ENCODE results near the gene SLC9A9. TPM values are rescaled to one million over a fixed set of nuclear protein-coding genes. Genes with fewer than 3 reads are reported as not detected.

Gene SLC9A9
- total and polyA plus RNA-seq, 2 experiments from 2014 or later = 2.2 to 6.8 TPM

DNA sequence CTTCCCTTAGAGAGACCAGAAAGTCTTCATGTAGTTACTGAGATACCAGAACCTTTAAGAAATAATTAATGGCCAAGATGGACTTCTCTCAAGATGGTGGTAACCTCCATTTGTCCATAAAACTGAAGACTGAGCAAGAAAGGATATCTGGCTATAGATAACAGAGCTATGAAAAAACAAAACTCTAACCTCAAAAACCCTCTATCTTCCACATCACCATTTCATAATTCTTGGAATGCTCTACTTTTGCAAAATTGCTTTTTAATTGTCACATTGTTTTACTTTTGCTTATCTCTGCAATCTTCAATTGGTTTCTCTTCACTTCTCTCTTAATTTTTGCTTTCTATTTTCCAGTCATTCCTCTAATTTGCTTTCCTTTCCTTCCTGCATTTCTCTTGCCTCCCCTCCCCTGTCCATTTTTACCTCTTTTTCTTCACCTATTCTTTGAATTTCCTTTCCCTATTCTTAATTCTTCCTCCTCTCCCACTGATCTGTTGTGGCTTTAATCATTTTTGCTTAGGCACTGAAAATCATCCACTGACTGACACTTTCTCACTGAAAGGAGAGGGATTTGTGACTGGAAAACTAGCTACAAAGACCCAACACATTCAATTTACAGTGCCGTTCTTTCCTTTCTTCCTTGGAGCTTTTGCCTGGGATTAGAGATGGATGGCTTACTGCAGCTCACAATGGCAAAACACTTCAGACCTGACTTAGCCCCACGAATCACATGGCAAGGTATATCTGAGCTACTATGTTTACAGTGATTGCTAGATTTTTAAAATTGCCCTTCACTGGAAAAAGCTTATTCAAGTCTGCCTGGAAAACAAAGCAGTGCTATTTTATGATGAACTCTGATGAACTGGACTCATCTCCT lies 485.9 kb downstream of the SLC9A9 start:
- TF ChIP-seq, protein P1, sequence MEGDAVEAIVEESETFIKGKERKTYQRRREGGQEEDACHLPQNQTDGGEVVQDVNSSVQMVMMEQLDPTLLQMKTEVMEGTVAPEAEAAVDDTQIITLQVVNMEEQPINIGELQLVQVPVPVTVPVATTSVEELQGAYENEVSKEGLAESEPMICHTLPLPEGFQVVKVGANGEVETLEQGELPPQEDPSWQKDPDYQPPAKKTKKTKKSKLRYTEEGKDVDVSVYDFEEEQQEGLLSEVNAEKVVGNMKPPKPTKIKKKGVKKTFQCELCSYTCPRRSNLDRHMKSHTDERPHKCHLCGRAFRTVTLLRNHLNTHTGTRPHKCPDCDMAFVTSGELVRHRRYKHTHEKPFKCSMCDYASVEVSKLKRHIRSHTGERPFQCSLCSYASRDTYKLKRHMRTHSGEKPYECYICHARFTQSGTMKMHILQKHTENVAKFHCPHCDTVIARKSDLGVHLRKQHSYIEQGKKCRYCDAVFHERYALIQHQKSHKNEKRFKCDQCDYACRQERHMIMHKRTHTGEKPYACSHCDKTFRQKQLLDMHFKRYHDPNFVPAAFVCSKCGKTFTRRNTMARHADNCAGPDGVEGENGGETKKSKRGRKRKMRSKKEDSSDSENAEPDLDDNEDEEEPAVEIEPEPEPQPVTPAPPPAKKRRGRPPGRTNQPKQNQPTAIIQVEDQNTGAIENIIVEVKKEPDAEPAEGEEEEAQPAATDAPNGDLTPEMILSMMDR (IDR thresholded peaks at IDR 0.05; ENCODE audit: poor library complexity) = no peak
- TF ChIP-seq EZH2phosphoT487 (IDR thresholded peaks at IDR 0.05; ENCODE audit: low read depth, severe bottlenecking, unreplicated experiment) (no peak), EZH2 (IDR thresholded peaks at IDR 0.05; ENCODE audit: borderline replicate concordance) (no peak)
- Histone ChIP-seq H3K27me3 (no peaks in the 10 kb centered on the region), H2AFZ (no peak overlapping the region), H3K4me3 (no peak overlapping the region), H3K27ac (no peak overlapping the region), H3K4me2 (no peak overlapping the region), H3K9me2 (replicated peaks; ENCODE audit: insufficient read depth) (no peaks in the 10 kb centered on the region), H4K20me1 (ENCODE audit: insufficient read depth, poor library complexity, severe bottlenecking) (no peaks in the 10 kb centered on the region), H3K4me1 (ENCODE audit: insufficient read depth) (no peaks in the 10 kb centered on the region), H3K9me3 (ENCODE audit: low read depth) (no peaks in the 10 kb centered on the region), H3K36me3 (replicated peaks; ENCODE audit: insufficient read depth, low read depth) (no peaks in the 10 kb centered on the region), H3K79me2 (no peaks in the 10 kb centered on the region)
- DNase-seq (ENCODE audit: low spot score) = no peak
- WGBS (ENCODE audit: low lambda C conversion rate, missing lambda C conversion rate) = 84% methylated on average over 2 of the region's 2 CpGs

GRCh38 chr3:143361589-143361988 lies 486.7 kb downstream of the SLC9A9 start:
- Histone ChIP-seq H2AFZ (no peak overlapping the region), H3K9me3 (ENCODE audit: low read depth) (no peaks in the 10 kb centered on the region), H3K36me3 (replicated peaks; ENCODE audit: insufficient read depth, low read depth) (no peaks in the 10 kb centered on the region), H3K27ac (no peak overlapping the region), H3K79me2 (no peaks in the 10 kb centered on the region), H4K20me1 (ENCODE audit: insufficient read depth, poor library complexity, severe bottlenecking) (no peaks in the 10 kb centered on the region), H3K4me3 (no peak overlapping the region), H3K27me3 (no peaks in the 10 kb centered on the region), H3K4me1 (ENCODE audit: insufficient read depth) (no peaks in the 10 kb centered on the region), H3K4me2 (no peak overlapping the region), H3K9me2 (replicated peaks; ENCODE audit: insufficient read depth) (no peaks in the 10 kb centered on the region)
- DNase-seq (ENCODE audit: low spot score) = no peak
- whole genome bisulfite sequencing (ENCODE audit: low lambda C conversion rate, missing lambda C conversion rate) = 95% methylated on average over 2 of the region's 2 CpGs
- TF ChIP-seq EZH2 (IDR thresholded peaks at IDR 0.05; ENCODE audit: borderline replicate concordance) (no peak), EZH2phosphoT487 (IDR thresholded peaks at IDR 0.05; ENCODE audit: low read depth, severe bottlenecking, unreplicated experiment) (no peak)
- TF ChIP-seq, protein P1 (IDR thresholded peaks at IDR 0.05; ENCODE audit: poor library complexity) = no peak

DNA sequence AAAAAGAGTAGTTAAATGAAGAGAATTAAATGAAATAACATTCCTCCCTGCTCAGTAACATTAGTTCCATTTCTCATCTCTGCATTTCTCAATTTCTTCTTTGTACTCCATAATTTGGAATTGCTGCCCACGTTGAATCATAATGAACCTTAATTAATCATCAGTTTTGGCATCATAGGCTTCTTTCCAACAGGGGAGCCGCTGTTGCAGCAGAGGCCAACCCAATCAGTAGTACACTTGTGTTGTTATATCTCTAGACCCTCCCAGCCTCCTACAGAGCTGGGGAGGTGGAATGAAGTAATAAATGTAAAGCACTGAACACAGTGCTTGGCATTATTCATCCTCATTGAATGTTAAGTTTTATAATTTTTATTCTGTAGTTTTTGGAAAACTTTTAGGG lies 488.0 kb downstream of the SLC9A9 start:
- Histone ChIP-seq H3K4me1 (ENCODE audit: insufficient read depth) (no peaks in the 10 kb centered on the region), H3K9me2 (replicated peaks; ENCODE audit: insufficient read depth) (no peaks in the 10 kb centered on the region), H3K36me3 (replicated peaks; ENCODE audit: insufficient read depth, low read depth) (no peaks in the 10 kb centered on the region), H3K27ac (no peak overlapping the region), H3K4me2 (no peak overlapping the region), H3K4me3 (no peak overlapping the region), H2AFZ (no peak overlapping the region), H4K20me1 (ENCODE audit: insufficient read depth, poor library complexity, severe bottlenecking) (no peaks in the 10 kb centered on the region), H3K27me3 (no peaks in the 10 kb centered on the region), H3K79me2 (no peaks in the 10 kb centered on the region), H3K9me3 (ENCODE audit: low read depth) (no peaks in the 10 kb centered on the region)
- no peak for DNase-seq (ENCODE audit: low spot score)
- 89% methylated on average over 2 of the region's 2 CpGs for WGBS (ENCODE audit: low lambda C conversion rate, missing lambda C conversion rate)
- TF ChIP-seq, protein P1 (IDR thresholded peaks at IDR 0.05; ENCODE audit: poor library complexity) = no peak
- no peak for TF ChIP-seq EZH2phosphoT487 (IDR thresholded peaks at IDR 0.05; ENCODE audit: low read depth, severe bottlenecking, unreplicated experiment)
